Fibroblast of the aortic adventitia (primary cell): Measurements from ENCODE around the gene ARID1B. TPM values are rescaled to one million over a fixed set of nuclear protein-coding genes. Genes with fewer than 3 reads are reported as not detected.

ENCODE experiments used
- DNase-seq: peaks from one replicate; pipeline ENCODE4 v3.0.0-alpha.2; 2010; ENCODE audit warnings: low read depth
- H3K4me3 ChIP-seq: 2 replicates; pipeline ENCODE4 v1.5.1; 2011; ENCODE audit warnings: low read depth, mild to moderate bottlenecking, control low read depth, low read length, moderate library complexity
- total RNA-seq: library from RNA; depleted of rRNA; stranded (reverse); fragments of >200 nt; gene quantifications from 2 replicates; pipeline ENCODE4 v1.2.3, GENCODE V29; 2012; ENCODE audit warnings: low replicate concordance
- TF ChIP-seq, protein P1 (sequence below): IDR thresholded peaks from 2 replicates; pipeline ENCODE4 v1.5.1; 2011; ENCODE audit warnings: mild to moderate bottlenecking, low read length, control low read depth, inconsistent platforms; ENCODE audit not compliant: insufficient read depth

ARID1B gene
- total RNA-seq, 1 donor = 55.9 TPM

DNA sequence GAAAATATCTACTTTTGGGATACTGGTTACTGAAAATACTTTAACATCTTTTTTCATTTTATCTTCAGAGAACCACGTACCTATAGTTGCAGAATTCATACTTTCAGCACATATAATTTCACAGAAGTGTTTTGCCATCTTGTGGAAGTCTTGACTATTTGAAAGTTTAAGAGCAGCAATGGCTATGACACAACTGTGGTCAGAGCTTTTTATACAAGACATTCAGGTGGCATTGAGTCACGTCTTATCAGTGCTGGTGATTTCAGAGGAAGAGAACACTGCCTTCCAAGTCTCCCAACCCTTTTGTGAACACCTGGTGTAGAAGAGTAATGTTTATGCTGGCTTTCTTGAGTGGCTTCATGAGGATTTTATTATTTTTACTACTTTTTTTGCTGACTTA lies 171.6 kb downstream of the ARID1B start:
- peak; percentile 81 for DNase-seq
- TF ChIP-seq, protein P1, sequence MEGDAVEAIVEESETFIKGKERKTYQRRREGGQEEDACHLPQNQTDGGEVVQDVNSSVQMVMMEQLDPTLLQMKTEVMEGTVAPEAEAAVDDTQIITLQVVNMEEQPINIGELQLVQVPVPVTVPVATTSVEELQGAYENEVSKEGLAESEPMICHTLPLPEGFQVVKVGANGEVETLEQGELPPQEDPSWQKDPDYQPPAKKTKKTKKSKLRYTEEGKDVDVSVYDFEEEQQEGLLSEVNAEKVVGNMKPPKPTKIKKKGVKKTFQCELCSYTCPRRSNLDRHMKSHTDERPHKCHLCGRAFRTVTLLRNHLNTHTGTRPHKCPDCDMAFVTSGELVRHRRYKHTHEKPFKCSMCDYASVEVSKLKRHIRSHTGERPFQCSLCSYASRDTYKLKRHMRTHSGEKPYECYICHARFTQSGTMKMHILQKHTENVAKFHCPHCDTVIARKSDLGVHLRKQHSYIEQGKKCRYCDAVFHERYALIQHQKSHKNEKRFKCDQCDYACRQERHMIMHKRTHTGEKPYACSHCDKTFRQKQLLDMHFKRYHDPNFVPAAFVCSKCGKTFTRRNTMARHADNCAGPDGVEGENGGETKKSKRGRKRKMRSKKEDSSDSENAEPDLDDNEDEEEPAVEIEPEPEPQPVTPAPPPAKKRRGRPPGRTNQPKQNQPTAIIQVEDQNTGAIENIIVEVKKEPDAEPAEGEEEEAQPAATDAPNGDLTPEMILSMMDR = no peak
- no peak overlapping the region for H3K4me3 ChIP-seq

DNA sequence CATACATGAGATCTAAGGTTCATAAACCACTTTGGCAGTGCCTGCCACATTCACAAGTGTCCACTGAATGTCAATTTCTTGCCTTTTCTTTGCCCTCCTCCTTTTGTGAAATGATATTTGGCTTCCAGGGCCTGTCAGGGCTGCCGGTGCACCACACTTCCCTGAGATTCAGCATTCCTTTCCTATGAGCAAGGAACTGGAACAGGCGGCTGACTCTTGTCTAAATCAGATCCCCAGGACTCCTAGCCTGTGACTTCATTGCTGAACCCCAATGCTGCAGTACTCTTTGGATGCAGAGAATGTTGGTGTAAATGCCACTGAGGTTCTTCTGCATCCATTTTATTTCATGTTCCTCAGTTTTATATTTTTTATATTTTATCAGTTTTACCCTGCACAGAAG lies 172.2 kb downstream of the ARID1B start:
- TF ChIP-seq, protein P1 = no peak
- H3K4me3 ChIP-seq = no peak overlapping the region
- DNase-seq = peak; percentile 70

DNA sequence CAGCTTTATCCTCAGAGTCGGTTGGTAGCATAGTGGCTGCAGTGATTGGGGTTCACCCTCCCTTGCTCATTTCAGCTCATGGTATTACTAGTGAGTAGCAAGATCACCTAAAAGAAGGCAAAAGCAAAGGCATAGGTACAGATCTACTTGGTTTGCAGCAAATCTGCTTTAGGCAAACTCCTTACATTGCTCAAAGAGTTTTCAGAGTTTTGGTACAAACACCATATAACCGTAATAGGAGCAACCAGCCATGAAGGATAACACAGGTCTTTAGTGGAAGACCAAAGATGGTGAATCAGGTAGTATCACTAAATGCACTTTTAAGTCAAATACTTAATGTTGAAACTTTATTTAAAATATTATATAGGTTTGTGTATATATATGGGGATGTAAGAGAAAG lies 172.9 kb downstream of the ARID1B start:
- TF ChIP-seq, protein P1 = no peak
- DNase-seq = no peak
- H3K4me3 ChIP-seq = no peak overlapping the region

DNA sequence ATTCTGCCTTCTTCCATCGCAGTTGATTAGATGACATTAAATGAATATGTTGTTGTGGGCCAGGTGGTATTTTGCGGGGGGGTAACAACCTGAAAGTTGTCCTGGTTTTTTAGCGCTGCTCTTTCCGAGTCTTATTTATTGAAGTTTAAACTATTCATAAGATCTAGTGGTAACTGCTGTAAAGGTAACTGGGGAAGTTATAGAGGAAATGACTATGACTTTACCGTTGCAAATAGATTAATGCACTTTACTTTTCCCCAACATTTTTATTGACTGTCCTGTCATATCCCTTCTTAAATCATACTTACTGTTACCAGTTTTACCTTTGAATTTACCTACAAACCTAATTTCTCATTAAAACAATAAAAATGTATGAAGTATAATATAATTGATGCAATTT lies 173.4 kb downstream of the ARID1B start:
- no peak overlapping the region for H3K4me3 ChIP-seq
- no peak for DNase-seq
- TF ChIP-seq, protein P1 = no peak

DNA sequence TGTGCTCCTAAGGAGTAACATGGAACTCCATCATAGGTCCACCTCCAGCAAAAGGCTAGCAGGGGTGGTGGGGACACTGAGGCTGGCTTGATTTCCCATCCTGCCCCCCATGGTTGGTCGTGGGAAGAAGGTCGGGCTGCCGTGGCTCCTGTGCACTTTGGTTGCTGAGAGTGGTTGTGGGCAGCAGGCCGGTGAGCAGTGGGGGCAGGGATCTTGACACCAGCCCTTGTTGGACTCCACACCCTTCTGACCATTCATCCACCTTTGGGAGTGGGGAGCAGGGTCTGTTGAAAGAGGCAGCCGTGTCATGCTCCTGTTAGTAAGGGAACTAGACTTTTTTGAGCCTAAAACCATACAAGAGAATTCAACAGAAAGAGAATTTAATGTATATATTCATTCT lies 175.2 kb downstream of the ARID1B start:
- TF ChIP-seq, protein P1 = no peak
- H3K4me3 ChIP-seq = no peak overlapping the region
- DNase-seq = no peak

DNA sequence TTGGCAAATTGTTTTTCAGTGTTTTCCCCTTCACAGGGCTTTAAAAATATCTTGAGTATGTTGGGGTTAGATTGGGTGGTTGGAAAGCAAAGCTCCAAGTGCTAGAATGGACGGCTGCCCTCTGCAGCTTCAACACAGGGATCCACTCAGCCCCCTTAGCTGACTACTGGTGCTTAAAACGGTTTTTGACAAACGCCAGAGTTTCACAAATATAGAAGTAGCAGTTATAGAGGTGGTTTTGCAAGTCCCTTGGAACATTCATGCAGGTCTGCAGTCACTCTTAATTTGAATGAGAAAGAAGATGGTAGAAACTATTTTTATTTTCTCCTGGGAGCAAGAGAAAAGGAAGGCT lies 175.9 kb downstream of the ARID1B start:
- no peak for DNase-seq
- H3K4me3 ChIP-seq = peak overlapping the region; percentile 46
- TF ChIP-seq, protein P1 = no peak

DNA sequence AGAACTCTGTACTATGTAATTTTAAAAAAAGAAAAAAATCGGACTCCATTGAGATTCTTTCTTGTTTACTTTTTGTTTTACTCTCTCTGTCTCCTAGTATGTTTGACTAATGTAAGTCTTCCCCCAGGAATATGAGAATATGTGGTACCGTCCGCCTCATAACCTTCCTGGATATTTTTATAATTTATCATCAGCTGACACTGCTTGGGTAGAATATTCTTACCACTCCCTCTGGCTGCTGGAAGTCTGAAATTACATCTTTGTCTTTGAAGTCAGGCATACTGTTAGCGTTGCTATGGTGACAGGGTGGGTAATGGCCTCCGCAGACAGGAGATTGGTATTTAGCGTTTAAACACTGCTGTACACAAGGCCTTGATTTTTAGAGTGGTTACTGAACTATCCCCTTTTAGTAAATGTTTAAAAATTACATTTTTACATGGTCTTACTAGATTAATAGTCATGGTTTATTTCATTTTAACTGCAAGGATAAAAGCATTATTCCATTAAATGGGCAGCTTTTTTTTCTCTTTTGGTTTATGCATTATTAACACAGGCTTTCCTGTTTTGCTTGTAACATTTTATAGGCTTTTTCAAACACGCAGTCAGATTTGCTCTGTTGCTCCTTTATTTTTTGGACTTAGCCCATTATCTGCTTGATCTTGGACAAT lies 176.4 kb downstream of the ARID1B start:
- peak; percentile 98 for DNase-seq
- H3K4me3 ChIP-seq = peak overlapping the region; percentile 46
- TF ChIP-seq, protein P1 = peak; percentile 57
